KMS-11 (cell line): ENCODE data around the gene CRYGB.

Source experiments
- H2AFZ ChIP-seq: fragments of 200-600 bp; sonication (generic); 2 replicates; pipeline ENCODE4 v1.6.1; 2016; ENCODE audit warnings: antibody characterized with exemption, mixed run types, low read depth
- H3K27ac ChIP-seq: fragments of 200-600 bp; sonication (generic); 2 replicates; pipeline ENCODE4 v1.6.1; 2016; ENCODE audit warnings: mild to moderate bottlenecking, mixed run types
- H3K27me3 ChIP-seq: fragments of 200-600 bp; sonication (generic); 2 replicates; pipeline ENCODE4 v1.6.1; 2017; ENCODE audit warnings: mild to moderate bottlenecking, low read depth, mixed run types, moderate library complexity; ENCODE audit not compliant: insufficient read depth
- H3K36me3 ChIP-seq: fragments of 200-600 bp; sonication (generic); 2 replicates; pipeline ENCODE4 v1.6.1; 2017; ENCODE audit warnings: mild to moderate bottlenecking, mixed run types; ENCODE audit not compliant: insufficient read depth
- H3K4me1 ChIP-seq: fragments of 200-600 bp; sonication (generic); 2 replicates; pipeline ENCODE4 v1.6.1; 2016; ENCODE audit warnings: mild to moderate bottlenecking, low read depth, mixed run types; ENCODE audit not compliant: poor library complexity, severe bottlenecking
- H3K4me2 ChIP-seq: fragments of 200-600 bp; sonication (generic); 2 replicates; pipeline ENCODE4 v1.7.0; 2016; ENCODE audit warnings: mild to moderate bottlenecking, mixed run types
- H3K4me3 ChIP-seq: fragments of 200-600 bp; sonication (generic); IDR thresholded peaks from 2 replicates; pipeline ENCODE4 v1.6.1; 2017; ENCODE audit warnings: low read depth, low read length, mixed read lengths; ENCODE audit not compliant: insufficient read depth
- H3K79me2 ChIP-seq: fragments of 200-600 bp; sonication (generic); 2 replicates; pipeline ENCODE4 v1.6.1; 2016; ENCODE audit warnings: low read depth, mixed run types; ENCODE audit not compliant: insufficient read depth
- H3K9ac ChIP-seq: fragments of 200-600 bp; sonication (generic); 2 replicates; pipeline ENCODE4 v1.6.1; 2016; ENCODE audit warnings: mild to moderate bottlenecking, mixed run types
- H4K20me1 ChIP-seq: fragments of 200-600 bp; sonication (generic); 2 replicates; pipeline ENCODE4 v1.6.1; 2016; ENCODE audit warnings: mild to moderate bottlenecking, mixed run types; ENCODE audit not compliant: insufficient read depth
- TF ChIP-seq, protein P1 (sequence below): fragments of 200-600 bp; sonication (generic); conservative IDR thresholded peaks from 2 replicates; pipeline ENCODE4 v1.6.1; 2017; ENCODE audit warnings: low read depth, mild to moderate bottlenecking, antibody characterized with exemption, low read length, moderate library complexity, mixed read lengths

Gene CRYGB

GRCh38 chr2:208135794-208136715, 9.9 kb downstream of the CRYGB start:
- no peak overlapping the region for H3K27ac ChIP-seq
- H3K79me2 ChIP-seq: no peaks in the 10 kb centered on the region
- H4K20me1 ChIP-seq: no peaks in the 10 kb centered on the region
- no peak overlapping the region for H3K9ac ChIP-seq
- H3K4me3 ChIP-seq: no peak overlapping the region
- no peaks in the 10 kb centered on the region for H3K27me3 ChIP-seq
- no peaks in the 10 kb centered on the region for H3K36me3 ChIP-seq
- H2AFZ ChIP-seq: no peak overlapping the region
- TF ChIP-seq, protein P1, sequence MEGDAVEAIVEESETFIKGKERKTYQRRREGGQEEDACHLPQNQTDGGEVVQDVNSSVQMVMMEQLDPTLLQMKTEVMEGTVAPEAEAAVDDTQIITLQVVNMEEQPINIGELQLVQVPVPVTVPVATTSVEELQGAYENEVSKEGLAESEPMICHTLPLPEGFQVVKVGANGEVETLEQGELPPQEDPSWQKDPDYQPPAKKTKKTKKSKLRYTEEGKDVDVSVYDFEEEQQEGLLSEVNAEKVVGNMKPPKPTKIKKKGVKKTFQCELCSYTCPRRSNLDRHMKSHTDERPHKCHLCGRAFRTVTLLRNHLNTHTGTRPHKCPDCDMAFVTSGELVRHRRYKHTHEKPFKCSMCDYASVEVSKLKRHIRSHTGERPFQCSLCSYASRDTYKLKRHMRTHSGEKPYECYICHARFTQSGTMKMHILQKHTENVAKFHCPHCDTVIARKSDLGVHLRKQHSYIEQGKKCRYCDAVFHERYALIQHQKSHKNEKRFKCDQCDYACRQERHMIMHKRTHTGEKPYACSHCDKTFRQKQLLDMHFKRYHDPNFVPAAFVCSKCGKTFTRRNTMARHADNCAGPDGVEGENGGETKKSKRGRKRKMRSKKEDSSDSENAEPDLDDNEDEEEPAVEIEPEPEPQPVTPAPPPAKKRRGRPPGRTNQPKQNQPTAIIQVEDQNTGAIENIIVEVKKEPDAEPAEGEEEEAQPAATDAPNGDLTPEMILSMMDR: no peak
- no peaks in the 10 kb centered on the region for H3K4me1 ChIP-seq
- no peak overlapping the region for H3K4me2 ChIP-seq

- Histone ChIP-seq H3K4me1 (no peaks in the 10 kb centered on the region), H2AFZ (no peak overlapping the region), H3K9ac (no peak overlapping the region), H3K36me3 (no peaks in the 10 kb centered on the region), H3K4me3 (no peak overlapping the region), H3K79me2 (no peaks in the 10 kb centered on the region), H4K20me1 (no peaks in the 10 kb centered on the region), H3K27ac (no peak overlapping the region), H3K4me2 (no peak overlapping the region), H3K27me3 (no peaks in the 10 kb centered on the region)
- TF ChIP-seq, protein P1: no peak
Measured at GRCh38 chr2:208134928-208135586, 10.9 kb downstream of the CRYGB start.

GRCh38 chr2:208130712-208131110, 15.2 kb downstream of the CRYGB start:
- H3K27me3 ChIP-seq: no peaks in the 10 kb centered on the region
- no peaks in the 10 kb centered on the region for H3K79me2 ChIP-seq
- no peak overlapping the region for H3K4me2 ChIP-seq
- H3K4me1 ChIP-seq: no peaks in the 10 kb centered on the region
- H2AFZ ChIP-seq: no peak overlapping the region
- TF ChIP-seq, protein P1: no peak
- H4K20me1 ChIP-seq: no peaks in the 10 kb centered on the region
- H3K36me3 ChIP-seq: no peaks in the 10 kb centered on the region
- no peak overlapping the region for H3K27ac ChIP-seq
- H3K4me3 ChIP-seq: no peak overlapping the region
- no peak overlapping the region for H3K9ac ChIP-seq

DNA sequence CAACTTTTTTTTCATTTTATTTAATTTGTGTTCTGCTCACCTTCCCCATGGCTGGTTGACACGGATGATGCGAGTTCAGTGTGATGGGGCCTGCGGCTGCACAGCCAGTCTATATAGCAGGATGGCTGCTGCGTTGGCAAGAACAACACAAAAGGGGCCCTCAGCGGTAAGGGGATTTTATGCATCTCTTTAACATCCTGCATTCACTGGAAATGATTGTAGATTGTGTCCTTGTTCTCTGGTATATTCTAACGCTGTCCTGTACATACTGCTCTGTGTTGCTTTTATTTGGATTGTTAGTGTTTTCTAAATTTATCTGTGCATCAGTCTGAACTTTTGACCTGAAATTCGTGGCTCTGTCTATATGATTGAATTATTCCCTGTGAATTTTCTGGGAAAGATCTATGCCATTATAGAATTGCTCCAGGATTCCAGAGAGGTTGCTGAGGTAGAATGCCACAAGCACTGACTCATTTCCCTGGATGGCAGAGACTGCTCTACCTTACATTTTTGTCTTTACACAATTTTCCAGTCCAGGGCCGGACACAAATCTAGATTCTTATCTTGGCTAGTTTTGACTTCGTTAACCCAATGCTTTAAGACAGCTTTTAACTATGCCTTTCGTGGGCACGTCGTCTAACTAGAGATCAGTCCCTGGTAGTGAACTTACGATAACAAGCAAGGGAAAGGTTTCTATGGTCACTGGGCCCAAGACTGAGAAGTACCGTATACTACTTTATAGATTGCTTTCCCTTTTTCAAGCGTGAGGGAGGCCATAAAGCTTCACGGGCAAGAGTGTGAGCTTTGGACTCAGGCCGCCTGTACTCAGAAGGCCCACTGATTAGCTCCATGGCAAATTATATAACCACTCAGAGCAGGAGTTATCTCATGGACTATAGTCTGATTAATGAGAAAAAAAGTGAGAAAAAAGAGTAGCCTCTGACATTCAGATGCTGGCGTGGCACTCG, 15.9 kb downstream of the CRYGB start, which contains the start of gene CRYGC:
Gene CRYGC, minus strand, starts transcription at position 85 of the 968 bp plus-strand sequence. Its CDS starts 36 bp downstream, at position 49.
- H3K36me3 ChIP-seq: no peaks in the 10 kb centered on the region
- no peak within 1 kb of the TSS for H3K9ac ChIP-seq
- no peaks in the 10 kb centered on the region for H3K27me3 ChIP-seq
- no peak within 1 kb of the TSS for H3K4me3 ChIP-seq
- no peaks in the 10 kb centered on the region for H3K79me2 ChIP-seq
- H4K20me1 ChIP-seq: no peaks in the 10 kb centered on the region
- H3K4me1 ChIP-seq: no peaks in the 10 kb centered on the region
- TF ChIP-seq, protein P1: no peak
- H3K27ac ChIP-seq: no peak within 1 kb of the TSS
- no peak within 1 kb of the TSS for H2AFZ ChIP-seq
- no peak within 1 kb of the TSS for H3K4me2 ChIP-seq
